Middle frontal gyrus (tissue), 1 donor: ENCODE measurements around the gene EGLN2.
"Not testable (repeated sequence)": the region's sequence is repeated elsewhere in the genome, so short reads cannot be mapped to it uniquely, and the experiment has no call there.

ENCODE experiments used
- DNase-seq: peaks from one replicate; pipeline ENCODE4 v3.0.0-alpha.2; 2015; ENCODE audit warnings: low spot score; ENCODE audit errors: extremely low spot score

The EGLN2 gene

DNA sequence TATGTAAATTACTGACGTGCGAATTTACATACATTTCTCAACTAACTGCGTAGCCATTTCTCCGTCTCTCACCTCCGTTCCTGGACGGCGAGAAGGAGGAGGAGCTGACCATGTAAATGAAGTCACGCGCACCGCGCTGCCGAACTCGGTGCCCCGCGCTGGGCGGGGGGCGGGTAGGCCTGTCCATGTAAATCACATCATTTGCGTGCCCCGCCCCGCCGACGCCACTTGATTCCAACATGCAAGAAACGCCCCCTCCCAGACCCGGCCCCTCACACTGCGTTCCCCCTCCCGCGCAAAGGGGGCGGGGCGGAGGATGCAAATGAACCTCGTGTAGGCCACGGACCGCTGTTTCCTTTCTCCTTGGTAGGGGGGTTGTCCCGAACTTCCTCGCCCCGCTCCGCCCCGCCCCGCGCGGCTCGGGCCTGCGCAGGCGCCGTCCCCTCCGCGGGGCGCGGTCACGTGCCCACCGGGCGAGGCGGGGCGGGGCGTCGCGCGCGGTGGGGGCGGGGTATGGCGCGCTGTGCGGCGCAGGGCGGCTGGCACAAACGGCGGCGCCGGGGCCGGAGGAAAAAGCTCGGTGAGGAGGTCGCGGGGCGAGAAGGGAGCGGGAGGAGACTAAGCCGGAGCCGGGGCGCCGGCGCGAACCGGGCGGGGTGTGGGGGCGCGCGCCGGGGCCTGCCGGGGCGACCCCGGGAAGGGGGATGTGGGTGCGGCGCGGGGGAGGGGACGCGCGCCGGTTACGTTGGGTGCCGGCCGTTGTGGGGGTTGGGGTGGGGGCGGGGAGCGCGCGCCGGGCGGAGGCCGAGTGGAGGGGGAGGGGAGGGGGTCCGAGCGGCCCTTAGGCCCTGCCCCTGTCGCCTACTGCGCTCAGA lies at the start of gene EGLN2:
Gene EGLN2, plus strand, starts transcription at position 509 of the 875 bp plus-strand sequence. CDS start 1,382 bp downstream, outside the sequence.
- peak; percentile 99 for DNase-seq

DNA sequence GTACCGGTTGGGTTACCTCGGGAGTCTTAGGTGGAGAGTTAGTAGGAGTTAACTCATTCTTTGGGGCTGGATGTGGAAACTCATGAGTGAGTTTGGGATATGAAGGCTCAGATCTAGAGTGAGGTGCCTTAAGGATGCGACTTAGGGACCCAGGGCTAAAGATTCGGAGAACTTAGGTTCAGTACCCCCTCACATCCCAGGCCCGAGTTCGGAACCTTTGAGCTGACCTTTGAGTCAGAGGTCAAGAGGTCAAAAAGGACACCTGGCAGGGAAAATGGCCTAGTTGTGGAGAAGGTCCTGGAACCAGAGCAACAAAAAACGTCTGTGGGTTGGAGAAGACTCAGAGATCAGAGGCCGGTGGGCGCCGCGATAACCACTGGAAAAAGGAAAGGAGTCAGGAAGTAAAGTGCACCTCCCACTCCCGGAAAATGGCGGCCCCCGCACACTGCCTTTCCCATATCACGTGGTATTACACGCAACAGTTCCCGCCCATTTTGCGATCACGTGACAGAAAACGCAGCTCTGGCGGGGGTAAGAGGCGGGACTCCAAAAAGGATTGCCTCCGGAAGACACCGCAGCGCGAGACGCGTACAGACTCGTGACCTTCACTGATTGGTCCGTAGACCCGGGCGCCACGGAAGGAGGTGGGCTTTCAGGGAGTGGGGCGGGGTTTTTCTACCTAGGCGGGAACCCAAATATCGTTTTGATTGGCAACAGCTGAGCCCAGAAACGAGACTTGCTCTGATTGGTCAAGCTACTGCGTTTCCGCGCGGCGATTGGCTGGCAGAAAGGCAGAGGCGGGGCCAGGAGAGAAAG lies 48.7 kb upstream of the EGLN2 start, which contains the start of gene ACTMAP:
Gene ACTMAP, minus strand, starts transcription at position 420 of the 816 bp plus-strand sequence. CDS start 674 bp downstream, outside the sequence.
- DNase-seq, result peak; percentile 100

DNA sequence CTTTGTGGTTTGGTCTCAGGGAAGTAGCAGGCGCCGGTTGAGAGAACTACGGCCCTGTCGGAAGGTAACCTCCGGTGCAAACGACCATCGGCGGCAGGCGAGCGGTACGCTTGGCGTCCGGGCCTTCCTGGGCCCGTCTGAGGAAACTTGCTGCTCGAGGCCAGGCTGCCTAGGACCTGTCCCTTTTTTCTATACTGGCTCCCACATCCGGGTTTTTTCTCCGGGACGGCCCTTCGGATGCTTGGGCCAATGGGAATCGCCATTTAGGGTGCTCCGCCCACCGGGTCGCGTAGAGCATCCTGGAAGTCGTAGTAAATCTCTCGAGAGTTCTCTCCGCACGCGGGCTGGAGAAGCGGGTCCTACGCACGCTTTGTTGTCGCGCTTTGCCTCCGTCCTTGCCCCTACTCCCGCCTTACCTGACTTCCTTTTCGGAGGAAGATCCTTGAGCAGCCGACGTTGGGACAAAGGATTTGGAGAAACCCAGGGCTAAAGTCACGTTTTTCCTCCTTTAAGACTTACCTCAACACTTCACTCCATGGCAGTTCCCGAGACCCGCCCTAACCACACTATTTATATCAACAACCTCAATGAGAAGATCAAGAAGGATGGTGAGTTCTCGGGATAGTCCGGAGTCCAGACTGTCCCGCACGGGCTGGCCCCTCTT lies 48.0 kb upstream of the EGLN2 start, which contains the start of gene SNRPA:
Gene SNRPA, plus strand, starts transcription at position 330 of the 664 bp plus-strand sequence. Its CDS starts 206 bp downstream, at position 536.
- peak; percentile 92 for DNase-seq

DNA sequence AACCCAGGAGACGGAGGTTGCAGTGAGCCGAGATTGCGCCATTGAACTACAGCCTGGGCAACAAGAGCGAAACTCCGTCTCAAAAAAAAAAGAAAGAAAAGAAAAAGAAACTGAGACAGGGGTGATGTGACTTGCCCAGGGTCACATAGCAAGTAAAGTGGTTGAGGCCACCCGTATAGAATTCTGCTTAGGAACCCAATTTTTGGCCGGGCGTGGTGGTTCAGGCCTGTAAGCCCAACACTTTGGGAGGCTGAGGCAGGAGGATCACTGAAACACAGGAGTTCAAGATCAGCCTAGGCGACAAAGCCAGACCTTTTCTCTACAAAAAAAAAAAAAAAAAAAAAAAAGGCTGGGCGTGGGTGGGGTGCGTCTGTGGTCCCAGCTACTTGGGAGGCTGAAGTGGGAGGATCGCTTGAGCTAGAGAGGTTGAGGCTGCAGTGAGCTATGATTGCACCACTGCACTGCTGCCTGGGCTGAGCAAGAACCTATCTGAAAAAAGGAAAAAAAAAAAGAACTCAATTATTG lies 46.7 kb upstream of the EGLN2 start:
- DNase-seq, result no peak

DNA sequence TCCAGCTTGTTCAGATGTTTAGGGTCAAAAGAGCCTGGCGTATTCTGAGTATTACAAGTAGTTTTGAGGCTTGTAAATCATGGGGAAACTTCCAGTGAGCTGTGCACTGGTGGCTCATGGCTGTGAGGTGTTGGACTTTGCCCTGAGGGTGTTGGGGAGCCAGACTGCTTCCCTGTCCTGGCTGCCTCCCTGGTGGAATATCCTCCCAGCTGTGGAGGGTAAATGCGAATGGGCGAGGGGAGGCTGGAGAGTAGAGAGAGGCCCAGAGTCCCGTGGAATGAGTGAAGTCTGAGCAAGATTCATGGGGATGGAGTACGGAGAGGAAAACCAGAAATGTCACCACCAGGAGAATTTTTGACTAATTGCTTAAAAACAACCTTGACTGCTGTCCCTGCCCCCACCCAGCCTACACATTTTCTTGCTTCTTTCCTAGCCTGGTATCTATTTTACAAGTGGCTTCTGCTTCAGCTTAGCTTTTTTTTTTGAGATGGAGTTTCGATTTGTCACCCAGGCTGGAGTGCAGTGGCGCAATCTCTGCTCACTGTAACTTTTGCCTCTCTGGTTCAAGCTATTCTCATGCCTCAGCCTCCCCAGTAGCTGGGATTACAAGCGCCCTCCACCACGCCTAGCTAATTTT lies 44.3 kb upstream of the EGLN2 start:
- no peak for DNase-seq

DNA sequence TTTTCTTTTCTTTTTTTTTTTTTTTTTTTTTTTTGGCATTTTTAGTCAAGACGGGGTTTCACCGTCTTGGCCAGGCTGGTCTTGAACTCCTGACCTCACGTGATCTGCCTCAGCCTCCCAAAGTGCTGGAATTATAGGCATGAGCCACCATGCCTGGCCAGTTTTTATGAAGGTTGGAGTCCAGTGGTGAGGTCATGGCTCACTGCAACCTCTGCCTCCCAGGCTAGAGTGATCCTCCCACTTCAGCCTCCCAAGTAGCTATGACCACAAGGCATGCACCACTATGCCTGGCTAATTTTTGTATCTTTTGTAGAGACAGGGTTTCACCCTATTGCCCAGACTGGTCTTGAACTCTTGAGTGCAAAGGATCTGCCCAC lies 43.8 kb upstream of the EGLN2 start:
- no peak for DNase-seq

DNA sequence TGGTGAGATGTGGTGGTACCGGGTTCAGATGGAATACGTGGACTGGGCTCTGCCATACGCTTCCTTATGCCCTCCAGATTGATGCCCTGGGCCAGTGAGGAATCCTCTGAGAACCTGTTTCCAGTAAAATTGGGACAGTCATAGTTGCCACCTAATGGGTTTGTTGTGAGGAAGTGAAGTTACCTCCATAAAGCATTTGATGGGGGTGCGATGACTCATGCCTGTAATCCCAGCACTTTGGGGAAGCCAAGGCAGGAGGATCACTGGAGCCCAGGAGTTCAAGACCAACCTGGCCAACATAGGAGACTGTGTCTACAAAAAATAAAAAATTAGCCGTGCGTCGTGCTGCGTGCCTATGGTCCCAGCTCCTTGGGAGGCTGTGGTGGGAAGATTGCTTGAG lies 43.2 kb upstream of the EGLN2 start:
- no peak for DNase-seq

DNA sequence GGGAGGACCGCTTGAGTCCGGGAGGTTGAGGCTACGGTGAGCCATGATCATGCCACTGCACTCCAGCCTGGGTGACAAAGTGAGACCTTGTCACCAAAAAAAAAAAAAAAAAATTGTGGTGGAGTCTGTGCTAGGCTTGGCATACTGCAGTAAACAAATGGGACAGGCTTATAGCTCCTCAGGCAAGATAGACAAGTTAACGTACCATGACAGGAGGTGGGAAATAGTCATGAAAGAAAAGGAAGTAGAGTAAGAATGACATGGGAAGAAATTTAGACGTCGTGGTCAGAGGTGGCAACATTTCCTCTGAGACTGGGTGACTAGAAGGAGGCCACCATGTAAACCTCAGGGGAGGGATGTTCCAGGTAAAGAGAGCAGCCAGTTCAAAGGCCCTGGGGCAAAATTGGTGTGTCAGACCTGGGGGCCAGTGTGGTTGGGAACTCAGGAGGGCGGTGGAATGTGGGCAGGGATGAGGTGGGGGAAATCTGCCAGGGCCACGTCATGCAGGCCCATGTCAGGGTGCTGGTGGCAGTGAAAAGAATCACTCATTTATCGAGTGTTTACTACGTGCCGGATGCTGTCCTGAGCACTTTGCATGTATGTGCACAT lies 42.4 kb upstream of the EGLN2 start:
- no peak for DNase-seq

DNA sequence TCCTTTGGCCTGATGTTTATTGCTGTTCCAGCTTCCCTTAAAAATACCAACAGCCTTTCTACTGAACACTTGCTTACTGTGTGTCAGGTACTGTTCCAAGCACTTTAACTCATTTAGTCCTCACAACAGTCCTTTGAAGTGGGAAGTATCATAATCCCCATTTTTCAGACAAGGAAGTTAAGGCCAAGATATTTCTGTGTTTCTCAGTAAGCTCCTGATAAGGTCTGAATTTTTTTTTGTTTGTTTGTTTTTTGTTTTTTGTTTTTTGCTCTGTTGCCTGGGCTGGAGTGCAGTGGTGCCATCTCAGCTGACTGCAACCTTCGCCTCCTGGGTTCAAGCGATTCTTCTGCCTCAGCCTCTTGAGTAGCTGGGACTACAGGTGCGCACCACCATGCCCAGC lies 40.5 kb upstream of the EGLN2 start:
- no peak for DNase-seq

DNA sequence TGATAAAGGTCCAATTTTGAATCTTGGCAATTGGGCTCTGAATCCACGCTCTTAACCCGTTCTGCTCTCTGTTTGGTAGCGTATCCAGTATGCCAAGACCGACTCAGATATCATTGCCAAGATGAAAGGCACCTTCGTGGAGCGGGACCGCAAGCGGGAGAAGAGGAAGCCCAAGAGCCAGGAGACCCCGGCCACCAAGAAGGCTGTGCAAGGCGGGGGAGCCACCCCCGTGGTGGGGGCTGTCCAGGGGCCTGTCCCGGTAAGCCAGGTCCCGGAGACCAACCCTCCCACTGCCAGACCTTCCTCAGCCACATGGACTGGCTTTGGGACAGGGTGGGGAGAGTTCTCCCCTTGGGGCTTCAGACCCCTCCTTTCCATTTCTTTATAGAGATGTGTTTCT lies 39.6 kb upstream of the EGLN2 start:
- DNase-seq, result no peak

DNA sequence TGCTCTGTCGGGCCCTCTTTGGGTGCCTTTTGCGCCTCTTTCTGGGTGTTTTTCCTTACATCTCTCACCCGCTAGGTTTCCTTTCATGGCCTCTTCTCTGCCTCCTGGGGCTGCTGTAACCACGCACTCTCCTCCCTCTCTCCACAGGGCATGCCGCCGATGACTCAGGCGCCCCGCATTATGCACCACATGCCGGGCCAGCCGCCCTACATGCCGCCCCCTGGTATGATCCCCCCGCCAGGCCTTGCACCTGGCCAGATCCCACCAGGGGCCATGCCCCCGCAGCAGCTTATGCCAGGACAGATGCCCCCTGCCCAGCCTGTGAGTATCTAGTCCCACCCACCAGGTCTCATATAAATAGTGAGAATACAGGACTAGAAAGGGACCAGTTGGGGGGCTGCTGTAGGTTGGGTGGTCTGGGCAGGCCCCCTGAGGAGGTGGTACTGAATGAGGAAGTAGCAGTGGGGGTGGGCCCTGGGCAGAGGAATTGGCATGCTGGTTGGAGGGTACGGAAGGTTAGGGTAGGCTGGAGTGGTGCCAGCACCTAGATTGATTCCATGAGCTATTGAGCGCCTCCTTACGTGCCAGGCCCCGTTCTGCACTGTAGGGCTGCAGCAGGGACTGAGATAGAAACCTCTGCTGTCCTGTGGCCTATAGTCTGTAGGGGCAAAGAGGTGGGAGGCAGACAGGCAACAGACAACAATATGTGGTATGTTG lies 36.1 kb upstream of the EGLN2 start:
- no peak for DNase-seq

DNA sequence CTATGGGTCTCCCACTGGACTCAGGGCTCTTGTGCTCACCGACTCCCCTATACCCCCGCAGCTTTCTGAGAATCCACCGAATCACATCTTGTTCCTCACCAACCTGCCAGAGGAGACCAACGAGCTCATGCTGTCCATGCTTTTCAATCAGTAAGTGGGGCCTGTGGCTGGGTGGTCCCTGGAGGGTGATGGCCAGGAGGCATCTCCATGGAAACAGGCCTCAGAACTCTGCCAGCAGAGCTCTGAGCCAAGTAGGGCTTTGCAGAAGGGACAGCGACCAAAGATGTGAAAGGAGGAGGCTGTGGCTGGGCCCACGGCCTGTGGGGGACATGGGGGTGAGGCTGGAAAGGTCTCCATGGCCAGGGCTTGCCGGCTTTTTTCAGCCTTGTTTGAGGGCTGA lies 35.5 kb upstream of the EGLN2 start:
- no peak for DNase-seq

DNA sequence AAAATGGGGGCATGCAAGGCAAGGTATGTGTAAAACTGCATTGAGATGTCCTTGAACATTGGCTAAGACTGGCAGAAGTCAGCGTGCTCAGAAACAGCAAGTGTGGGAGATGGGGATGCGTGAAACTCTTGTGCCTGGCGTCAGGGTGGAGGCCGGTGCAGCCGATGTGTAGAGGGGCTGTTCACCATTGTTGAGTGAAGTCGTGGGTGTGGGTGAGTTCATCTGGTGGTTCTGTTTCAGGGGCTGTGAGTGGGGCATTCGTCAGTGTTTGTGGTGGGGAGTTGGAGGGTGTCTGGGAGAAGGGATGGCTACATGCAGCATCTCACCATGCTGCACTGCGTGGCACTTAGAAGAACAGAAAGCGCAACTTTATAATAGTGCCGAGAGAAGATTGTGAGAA lies 35.0 kb upstream of the EGLN2 start:
- no peak for DNase-seq

DNA sequence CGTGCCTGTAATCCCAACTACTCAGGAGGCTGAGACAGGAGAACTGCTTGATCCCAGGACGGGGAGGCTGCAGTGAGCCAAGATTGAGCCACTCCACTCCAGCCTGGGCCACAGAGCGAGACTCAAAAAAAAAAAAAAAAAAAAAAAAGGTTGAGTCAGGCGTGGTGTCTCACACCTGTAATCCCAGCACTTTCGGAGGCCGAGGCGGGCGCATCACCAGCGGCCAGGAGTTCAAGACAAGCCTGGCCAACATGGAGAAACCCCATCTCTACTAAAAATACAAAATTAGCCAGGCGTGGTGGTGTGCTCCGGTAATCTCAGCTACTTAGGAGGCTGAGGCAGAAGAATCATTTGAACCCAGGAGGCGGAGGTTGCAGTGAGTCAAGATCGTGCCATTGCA lies 32.6 kb upstream of the EGLN2 start:
- not testable (repeated sequence) for DNase-seq

DNA sequence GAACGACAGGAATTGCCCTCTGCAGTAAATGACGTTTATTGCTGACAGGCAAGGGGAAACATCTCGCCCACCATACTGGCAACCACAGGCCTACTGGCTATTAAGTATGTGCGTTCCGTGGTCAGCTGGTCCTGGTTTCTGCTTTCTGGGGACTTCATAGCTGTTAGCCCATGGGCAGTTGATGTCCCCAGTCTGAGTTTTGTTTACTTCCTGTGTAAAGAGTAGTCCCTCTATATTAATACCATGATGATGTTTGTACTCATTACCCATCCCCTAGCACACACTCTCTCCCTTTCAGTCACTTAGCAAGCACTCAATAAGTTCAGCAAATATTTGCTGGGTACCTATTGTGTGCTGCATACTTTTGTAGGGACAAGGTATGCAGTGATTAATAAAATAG lies 30.1 kb upstream of the EGLN2 start:
- no peak for DNase-seq

DNA sequence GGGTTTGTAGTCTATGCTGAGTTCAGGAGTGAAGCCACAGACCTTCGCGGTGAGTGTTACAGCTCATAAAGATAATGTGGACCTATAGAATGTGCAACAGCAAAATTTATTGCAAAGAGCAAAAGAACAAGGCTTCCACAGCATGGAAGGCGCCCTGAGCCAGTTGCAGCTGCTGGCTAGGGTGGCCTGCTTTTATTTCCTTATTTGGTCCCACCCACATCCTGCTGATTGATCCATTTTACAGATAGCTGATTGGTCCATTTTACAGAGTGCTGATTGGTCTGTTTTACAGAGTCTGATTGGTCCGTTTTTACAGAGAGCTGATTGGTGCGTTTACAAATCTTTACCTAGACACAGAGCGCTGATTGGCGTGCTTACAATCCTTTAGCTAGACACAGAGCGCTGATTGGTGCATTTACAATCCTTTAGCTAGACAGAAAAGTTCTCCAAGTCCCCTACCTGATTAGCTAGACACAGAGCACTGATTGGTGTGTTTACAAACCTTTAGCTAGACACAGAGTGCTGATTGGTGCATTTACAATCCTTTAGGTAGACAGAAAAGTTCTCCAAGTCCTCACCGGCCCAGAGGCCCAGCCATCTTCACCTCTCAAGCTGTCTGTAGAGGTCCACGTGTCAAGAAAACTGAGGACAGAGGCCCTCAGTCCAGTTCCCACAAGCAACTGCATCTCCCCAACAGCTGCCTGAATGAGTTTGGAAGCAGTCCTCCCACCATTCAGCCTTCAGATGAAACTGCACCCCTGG lies 27.7 kb upstream of the EGLN2 start:
- not testable (repeated sequence) for DNase-seq

DNA sequence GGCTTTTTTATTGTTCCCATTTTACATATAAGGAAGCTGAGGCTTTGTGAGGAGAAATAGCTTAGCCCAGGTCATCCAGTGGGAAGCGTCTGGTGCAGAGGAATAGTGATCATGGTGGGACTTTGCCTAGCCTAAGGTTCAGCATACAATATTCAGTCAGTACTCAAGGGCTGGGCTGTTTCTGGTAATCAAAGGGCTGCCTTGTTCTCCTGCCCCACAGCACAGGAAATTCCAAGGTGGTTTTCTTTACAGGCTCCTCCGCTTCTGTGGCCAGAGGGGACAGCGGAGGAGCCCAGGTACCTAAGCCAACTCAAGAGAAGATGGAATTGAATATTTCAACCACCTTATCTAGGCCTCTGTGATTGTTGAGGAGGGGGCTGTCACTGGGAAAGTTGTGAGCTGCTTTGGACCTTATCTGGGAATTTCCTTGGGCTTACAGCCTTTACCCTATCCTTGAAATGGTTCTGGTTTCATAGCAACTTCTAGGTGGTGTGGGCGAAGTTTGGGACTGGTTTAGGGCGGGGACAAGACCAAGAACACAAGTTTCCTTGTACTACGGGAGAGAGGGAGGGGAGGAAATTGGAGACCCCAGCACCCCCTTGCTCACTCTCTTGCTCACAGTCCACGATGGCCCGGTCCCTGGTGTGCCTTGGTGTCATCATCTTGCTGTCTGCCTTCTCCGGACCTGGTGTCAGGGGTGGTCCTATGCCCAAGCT lies 23.9 kb upstream of the EGLN2 start, which contains the start of gene MIA:
Gene MIA, plus strand, starts transcription at position 606 of the 716 bp plus-strand sequence. Its CDS starts 22 bp downstream, at position 628.
- DNase-seq, result no peak

DNA sequence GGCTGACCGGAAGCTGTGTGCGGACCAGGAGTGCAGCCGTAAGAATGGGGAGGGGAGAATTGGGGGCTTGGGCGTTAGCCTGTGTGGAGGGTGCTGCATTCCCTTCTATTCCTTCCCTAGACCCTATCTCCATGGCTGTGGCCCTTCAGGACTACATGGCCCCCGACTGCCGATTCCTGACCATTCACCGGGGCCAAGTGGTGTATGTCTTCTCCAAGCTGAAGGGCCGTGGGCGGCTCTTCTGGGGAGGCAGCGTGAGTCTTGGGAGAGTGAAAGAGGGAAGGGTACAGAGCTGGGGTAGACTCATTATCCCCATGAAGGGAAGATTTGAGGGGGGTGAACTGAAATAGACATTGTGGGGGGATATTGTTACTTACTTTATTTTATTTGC lies 23.4 kb upstream of the EGLN2 start:
- no peak for DNase-seq
